Endothelial cell of coronary artery (primary cell): ENCODE measurements around the gene TRMT10A. TPM values are rescaled to one million over a fixed set of nuclear protein-coding genes. Genes with fewer than 3 reads are reported as not detected.

Experiments
- total RNA-seq: library from RNA; depleted of rRNA; stranded (reverse); fragments of >200 nt; gene quantifications from 2 replicates; pipeline ENCODE4 v1.2.3, GENCODE V29; 2014

TRMT10A gene, protein sequence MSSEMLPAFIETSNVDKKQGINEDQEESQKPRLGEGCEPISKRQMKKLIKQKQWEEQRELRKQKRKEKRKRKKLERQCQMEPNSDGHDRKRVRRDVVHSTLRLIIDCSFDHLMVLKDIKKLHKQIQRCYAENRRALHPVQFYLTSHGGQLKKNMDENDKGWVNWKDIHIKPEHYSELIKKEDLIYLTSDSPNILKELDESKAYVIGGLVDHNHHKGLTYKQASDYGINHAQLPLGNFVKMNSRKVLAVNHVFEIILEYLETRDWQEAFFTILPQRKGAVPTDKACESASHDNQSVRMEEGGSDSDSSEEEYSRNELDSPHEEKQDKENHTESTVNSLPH
- 5.9 and 6.2 TPM in 2 replicates for total RNA-seq

DNA sequence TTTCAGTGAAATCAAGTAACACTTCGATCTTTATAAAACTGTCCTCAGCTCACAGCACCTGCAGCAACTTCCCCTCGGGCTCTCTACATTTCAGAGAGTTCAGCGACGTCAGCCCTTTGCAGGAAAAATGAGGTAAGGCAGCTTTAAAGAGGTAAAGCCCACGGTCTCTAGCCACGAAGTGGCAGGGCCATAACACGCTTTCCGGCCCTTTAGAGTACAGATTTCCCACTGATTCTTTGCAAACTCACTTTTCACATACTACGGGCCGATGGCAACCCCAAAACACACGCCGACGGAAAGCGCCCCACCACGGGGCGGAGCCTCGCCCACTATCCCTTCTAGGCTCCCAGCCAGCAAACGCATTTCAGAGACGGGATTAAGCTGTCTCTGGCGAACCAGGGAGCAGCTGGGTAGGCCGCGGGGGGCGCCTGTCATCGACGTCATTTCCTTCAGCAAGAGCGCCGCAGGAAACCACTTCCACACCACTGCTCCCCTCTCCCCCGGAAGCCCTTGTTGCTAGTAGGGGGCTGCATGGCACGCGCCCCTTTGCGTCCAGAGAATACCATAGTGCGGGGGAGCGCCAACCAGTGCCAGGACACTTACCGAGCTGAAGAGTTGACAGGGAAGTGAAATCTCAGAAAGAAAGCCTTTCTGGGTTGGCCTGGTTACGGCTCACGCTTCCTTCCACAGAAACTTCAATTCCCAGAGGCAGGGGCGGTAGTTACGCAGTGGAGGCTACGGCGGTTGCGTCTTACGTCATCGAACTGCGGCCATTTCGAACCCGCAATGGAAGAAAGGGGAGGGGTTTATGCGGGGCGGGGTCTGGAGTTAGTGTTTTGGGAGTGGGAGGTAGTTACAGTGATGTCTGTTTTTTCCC lies at the start of gene TRMT10A:
Gene TRMT10A (minus strand): TSS at position 730 of the 877 bp plus-strand sequence. CDS start 4,701 bp downstream, outside the sequence.

DNA sequence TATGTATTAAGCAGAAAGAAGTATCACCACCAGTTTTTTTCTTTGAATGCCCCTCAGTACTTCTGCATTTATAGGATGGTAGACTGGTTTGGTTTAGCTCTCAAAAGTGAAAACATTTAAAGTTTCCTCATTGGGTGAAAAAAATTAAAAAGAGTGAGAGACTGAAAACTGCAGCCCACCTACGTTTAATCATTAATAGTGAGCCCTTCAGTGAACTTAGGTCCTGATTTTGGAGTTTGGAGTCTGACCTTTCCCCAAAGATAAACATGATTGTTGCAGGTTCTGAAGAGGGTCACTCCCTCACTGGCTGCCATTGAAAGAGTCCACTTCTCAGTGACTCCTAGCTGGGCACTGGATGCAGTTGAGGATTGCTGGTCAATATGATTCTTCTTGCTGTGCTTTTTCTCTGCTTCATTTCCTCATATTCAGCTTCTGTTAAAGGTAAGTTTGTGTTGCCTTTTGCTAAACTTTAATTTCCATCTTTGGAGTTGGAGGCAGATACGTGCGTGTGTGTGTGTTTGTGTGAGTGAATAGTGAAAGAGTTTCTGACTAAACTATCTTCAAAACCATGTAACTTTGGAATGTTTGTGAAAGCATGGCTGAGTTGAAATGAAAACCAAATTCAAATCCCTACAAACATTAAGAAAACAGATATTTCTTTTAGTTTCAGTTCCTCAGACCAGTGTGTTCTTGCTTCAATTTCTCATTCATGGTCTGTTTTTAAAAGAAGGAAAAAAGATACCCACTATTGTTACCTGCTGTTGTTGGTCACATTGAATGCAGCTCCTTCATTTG lies 10.9 kb upstream of the TRMT10A start, which contains the start of gene MTTP:
Gene MTTP (plus strand): TSS at position 295 of the 795 bp plus-strand sequence. CDS start 86 bp downstream, at position 381.

DNA sequence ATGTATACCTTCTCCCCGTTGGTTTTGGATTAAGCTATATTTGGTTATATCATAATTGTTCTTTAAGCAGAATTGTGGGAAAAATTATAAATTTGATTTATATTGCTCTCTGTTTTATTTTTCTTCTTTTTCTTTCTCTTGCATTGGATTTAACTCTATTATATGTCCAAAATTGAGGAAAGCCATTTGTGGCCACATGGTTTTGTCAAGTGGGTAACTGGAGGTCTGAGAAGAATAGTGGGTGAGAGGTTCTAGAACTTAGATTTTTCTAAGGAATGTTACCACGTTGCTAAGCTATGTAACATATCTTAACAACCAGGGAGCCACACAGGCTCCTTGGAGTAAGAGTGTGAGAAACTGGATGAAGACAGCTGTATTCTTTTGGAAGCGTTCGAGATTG lies 53.1 kb downstream of the TRMT10A start, which contains the start of gene C4orf17:
Gene C4orf17 (plus strand): TSS at position 301 of the 400 bp plus-strand sequence. CDS start 2,061 bp downstream, outside the sequence.

Other genes with a start within 250 kb of the TRMT10A start
- gene ADH1B, start 242.6 kb downstream of the TRMT10A start, total RNA-seq: 0.09 and 0.47 TPM in 2 replicates
- gene ADH1C, start 211.3 kb downstream of the TRMT10A start, total RNA-seq: not detected in 2 replicates
- not detected in 2 replicates for gene ADH7, start 128.7 kb downstream of the TRMT10A start, total RNA-seq
- gene C4orf17, start 53.0 kb downstream of the TRMT10A start, total RNA-seq: not detected in 2 replicates
- 0.09 TPM in 1 of 2 replicates, not detected in the other for gene MTTP, start 10.8 kb upstream of the TRMT10A start, total RNA-seq
- gene C4orf54, start 93.8 kb upstream of the TRMT10A start, total RNA-seq: not detected in 2 replicates